HepG2 (cell line): ENCODE results near the gene GSTM4. TPM values are rescaled to one million over a fixed set of nuclear protein-coding genes. Genes with fewer than 3 reads are reported as not detected.

Experiments used
- FOSL1 ChIP-seq: sonication (generic); formaldehyde crosslinking; IDR thresholded peaks from 2 replicates; pipeline ENCODE4 v1.9.0; 2021; ENCODE audit warnings: missing genetic modification reagents, borderline replicate concordance
- GABPA ChIP-seq, 2 experiments: IDR thresholded peaks; 2 replicates each; pipeline ENCODE4 v1.6.1; 2011 to 2016; ENCODE audit warnings: low read depth in 2 of 2, low read length in 1 of 2, missing biosample characterization in 1 of 2, missing genetic modification characterization in 1 of 2
- MAFG ChIP-seq: sonication (generic); formaldehyde crosslinking; IDR thresholded peaks from 2 replicates; pipeline ENCODE4 v1.5.1; 2020; ENCODE audit warnings: mild to moderate bottlenecking, missing genetic modification reagents
- MIER3 ChIP-seq: IDR thresholded peaks from 2 replicates; pipeline ENCODE4 v1.6.1; 2016; ENCODE audit warnings: missing compliant biosample characterization, borderline replicate concordance
- NR2F2 ChIP-seq: IDR thresholded peaks from 2 replicates; pipeline ENCODE4 v1.6.1; 2012; ENCODE audit warnings: low read depth, inconsistent platforms, borderline replicate concordance
- POLR2AphosphoS2 ChIP-seq: IDR thresholded peaks from 2 replicates; pipeline ENCODE4 v1.6.1; 2011; ENCODE audit warnings: low read depth, low read length, improper control_type of control experiment
- RXRA ChIP-seq: sonication (generic); formaldehyde crosslinking; IDR thresholded peaks from 2 replicates; pipeline ENCODE4 v1.5.1; 2020; ENCODE audit warnings: missing genetic modification reagents
- SOX6 ChIP-seq, 2 experiments: fragments of 450-650 bp in 1 of 2; sonication (generic) in 1 of 2; formaldehyde crosslinking in 1 of 2; IDR thresholded peaks; 2 replicates each; pipeline versions ENCODE4 v1.4.0 to v1.6.1; 2017 to 2020; ENCODE audit warnings: antibody characterized with exemption in 1 of 2, mild to moderate bottlenecking in 1 of 2, missing genetic modification reagents in 1 of 2
- TEAD3 ChIP-seq: optimal IDR thresholded peaks from 2 replicates; pipeline ENCODE3; 2016; ENCODE audit warnings: borderline replicate concordance
- TOE1 ChIP-seq: sonication (generic); formaldehyde crosslinking; IDR thresholded peaks from 2 replicates; pipeline ENCODE4 v1.4.0; 2020; ENCODE audit warnings: mild to moderate bottlenecking, missing genetic modification reagents
- ZNF121 ChIP-seq: sonication (generic); formaldehyde crosslinking; IDR thresholded peaks from 2 replicates; pipeline ENCODE4 v1.5.0; 2020; ENCODE audit warnings: mild to moderate bottlenecking, missing genetic modification reagents
- ZNF230 ChIP-seq: sonication (generic); formaldehyde crosslinking; IDR thresholded peaks from 2 replicates; pipeline ENCODE4 v1.4.0; 2020; ENCODE audit warnings: mild to moderate bottlenecking, missing genetic modification reagents
- ZNF547 ChIP-seq: sonication (generic); formaldehyde crosslinking; IDR thresholded peaks from 2 replicates; pipeline ENCODE4 v1.5.1; 2020; ENCODE audit warnings: mild to moderate bottlenecking, missing genetic modification reagents
- ZSCAN29 ChIP-seq: sonication (generic); formaldehyde crosslinking; conservative IDR thresholded peaks from 2 replicates; pipeline ENCODE4 v1.4.0; 2020; ENCODE audit warnings: mild to moderate bottlenecking, missing genetic modification reagents
- ZSCAN30 ChIP-seq: sonication (generic); formaldehyde crosslinking; IDR thresholded peaks from 2 replicates; pipeline ENCODE4 v1.5.0; 2020; ENCODE audit warnings: mild to moderate bottlenecking, missing genetic modification reagents
- polyA plus RNA-seq, 8 experiments: library from polyadenylated mRNA; depleted of rRNA in 3 of 8; stranded (reverse) in 7 of 8; unstranded in 1 of 8; fragments of >200 nt; fragmentation: Illumina TruSeq in 4 of 8; extraction: Trizol in 4 of 8; gene quantifications; 2 replicates each; pipeline versions ENCODE4 v1.2.1 to v1.2.3, GENCODE V29; 2011 to 2016; ENCODE audit warnings: low read depth in 4 of 8, missing spikeins in 1 of 8, mixed read lengths in 1 of 8; ENCODE audit not compliant: insufficient read depth in 1 of 8
- total RNA-seq, 5 experiments: library from RNA; depleted of rRNA; stranded (reverse); fragments of >200 nt; fragmentation: Illumina TruSeq; extraction: Trizol; gene quantifications; 2 replicates each; pipeline ENCODE4 v1.2.3, GENCODE V29; 2016; ENCODE audit warnings: low read depth in 1 of 5
- TF ChIP-seq, protein P1 (sequence below): sonication (generic); formaldehyde crosslinking; IDR thresholded peaks from 2 replicates; pipeline ENCODE4 v1.4.0; 2020; ENCODE audit warnings: missing genetic modification reagents
- TF ChIP-seq, protein P2 (sequence below): sonication (generic); formaldehyde crosslinking; IDR thresholded peaks from 2 replicates; pipeline ENCODE4 v1.8.0; 2023; ENCODE audit warnings: mild to moderate bottlenecking, missing genetic modification reagents
- TF ChIP-seq, protein P3 (sequence below): sonication (generic); formaldehyde crosslinking; IDR thresholded peaks from 2 replicates; pipeline ENCODE4 v1.9.0; 2021; ENCODE audit warnings: missing genetic modification reagents, borderline replicate concordance
- TF ChIP-seq, protein P4 (sequence below): sonication (generic); formaldehyde crosslinking; IDR thresholded peaks from 2 replicates; pipeline ENCODE4 v1.4.0; 2020; ENCODE audit warnings: mild to moderate bottlenecking, missing genetic modification reagents

GSTM4 gene
- total and polyA plus RNA-seq, 2 of the 13 experiments (the other 11 are each of a cell fraction or from before 2014, with no cell fraction given) = 25.3 to 40.8 TPM

DNA sequence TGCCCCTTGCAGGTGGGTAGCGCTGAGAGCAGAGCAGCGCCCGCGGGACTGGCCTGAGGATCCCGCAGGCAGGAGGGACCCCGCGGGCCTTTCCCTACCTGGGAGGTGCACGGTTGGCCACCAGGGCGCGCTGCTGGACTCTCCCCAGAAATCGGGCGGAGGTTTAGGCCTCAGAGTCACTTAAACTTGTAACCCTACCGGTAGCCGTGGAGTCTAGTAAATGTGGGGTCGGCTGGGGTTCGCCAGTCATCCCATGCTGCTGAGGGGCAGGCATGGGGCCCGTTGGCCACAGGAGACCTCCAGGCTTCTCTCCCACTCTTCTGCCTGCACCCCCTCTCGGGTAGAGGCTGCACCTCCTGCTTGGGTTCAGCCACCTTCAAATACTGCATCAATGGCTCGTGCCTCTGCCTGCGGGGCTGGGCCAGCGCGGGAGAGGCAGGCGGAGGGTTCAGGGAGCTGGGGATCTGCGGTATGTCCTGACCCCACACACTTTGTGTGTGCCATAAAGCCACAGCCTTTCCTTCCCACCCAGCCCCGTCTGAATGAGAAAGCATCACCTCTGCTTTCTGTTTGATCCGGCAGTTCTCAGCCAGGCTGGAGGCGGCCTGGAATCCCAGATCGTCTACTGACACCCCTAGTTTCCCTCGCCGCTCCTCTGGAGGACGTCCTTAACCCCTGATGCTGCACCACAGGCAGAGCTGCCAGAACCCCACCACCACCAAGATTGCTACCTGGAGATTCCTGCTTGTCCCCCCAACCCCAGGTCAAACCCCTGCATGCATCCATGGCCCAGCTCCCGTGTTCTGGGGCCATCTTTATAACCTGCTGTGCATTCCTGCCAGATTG lies 12.3 kb upstream of the GSTM4 start (continued):
- TF ChIP-seq POLR2AphosphoS2 (no peak), SOX6 (IDR thresholded peaks at IDR 0.05) (no peak), SOX6 (CRISPR knock-in tag; IDR thresholded peaks at IDR 0.05) (peak; percentile 32; the same call in 1 of the 2 replicates), ZSCAN29 (CRISPR knock-in tag) (no peak), RXRA (peak; percentile 39; the same call in 1 of the 2 replicates), GABPA (IDR thresholded peaks at IDR 0.05; ENCODE audit: low read depth, low read length) (no peak), GABPA (CRISPR knock-in tag; IDR thresholded peaks at IDR 0.05; ENCODE audit: low read depth) (no peak), ZSCAN30 (no peak), MIER3 (CRISPR knock-in tag) (0 out of 2 replicates have a peak, but pooled peaks have one; percentile 21), ZNF547 (CRISPR knock-in tag) (no peak), NR2F2 (no peak), FOSL1 (no peak), ZNF230 (CRISPR knock-in tag) (0 out of 2 replicates have a peak, but pooled peaks have one; percentile 32), TEAD3 (no peak), ZNF121 (CRISPR knock-in tag) (no peak), MAFG (CRISPR knock-in tag) (no peak), TOE1 (CRISPR knock-in tag) (no peak)
- TF ChIP-seq, protein P1, sequence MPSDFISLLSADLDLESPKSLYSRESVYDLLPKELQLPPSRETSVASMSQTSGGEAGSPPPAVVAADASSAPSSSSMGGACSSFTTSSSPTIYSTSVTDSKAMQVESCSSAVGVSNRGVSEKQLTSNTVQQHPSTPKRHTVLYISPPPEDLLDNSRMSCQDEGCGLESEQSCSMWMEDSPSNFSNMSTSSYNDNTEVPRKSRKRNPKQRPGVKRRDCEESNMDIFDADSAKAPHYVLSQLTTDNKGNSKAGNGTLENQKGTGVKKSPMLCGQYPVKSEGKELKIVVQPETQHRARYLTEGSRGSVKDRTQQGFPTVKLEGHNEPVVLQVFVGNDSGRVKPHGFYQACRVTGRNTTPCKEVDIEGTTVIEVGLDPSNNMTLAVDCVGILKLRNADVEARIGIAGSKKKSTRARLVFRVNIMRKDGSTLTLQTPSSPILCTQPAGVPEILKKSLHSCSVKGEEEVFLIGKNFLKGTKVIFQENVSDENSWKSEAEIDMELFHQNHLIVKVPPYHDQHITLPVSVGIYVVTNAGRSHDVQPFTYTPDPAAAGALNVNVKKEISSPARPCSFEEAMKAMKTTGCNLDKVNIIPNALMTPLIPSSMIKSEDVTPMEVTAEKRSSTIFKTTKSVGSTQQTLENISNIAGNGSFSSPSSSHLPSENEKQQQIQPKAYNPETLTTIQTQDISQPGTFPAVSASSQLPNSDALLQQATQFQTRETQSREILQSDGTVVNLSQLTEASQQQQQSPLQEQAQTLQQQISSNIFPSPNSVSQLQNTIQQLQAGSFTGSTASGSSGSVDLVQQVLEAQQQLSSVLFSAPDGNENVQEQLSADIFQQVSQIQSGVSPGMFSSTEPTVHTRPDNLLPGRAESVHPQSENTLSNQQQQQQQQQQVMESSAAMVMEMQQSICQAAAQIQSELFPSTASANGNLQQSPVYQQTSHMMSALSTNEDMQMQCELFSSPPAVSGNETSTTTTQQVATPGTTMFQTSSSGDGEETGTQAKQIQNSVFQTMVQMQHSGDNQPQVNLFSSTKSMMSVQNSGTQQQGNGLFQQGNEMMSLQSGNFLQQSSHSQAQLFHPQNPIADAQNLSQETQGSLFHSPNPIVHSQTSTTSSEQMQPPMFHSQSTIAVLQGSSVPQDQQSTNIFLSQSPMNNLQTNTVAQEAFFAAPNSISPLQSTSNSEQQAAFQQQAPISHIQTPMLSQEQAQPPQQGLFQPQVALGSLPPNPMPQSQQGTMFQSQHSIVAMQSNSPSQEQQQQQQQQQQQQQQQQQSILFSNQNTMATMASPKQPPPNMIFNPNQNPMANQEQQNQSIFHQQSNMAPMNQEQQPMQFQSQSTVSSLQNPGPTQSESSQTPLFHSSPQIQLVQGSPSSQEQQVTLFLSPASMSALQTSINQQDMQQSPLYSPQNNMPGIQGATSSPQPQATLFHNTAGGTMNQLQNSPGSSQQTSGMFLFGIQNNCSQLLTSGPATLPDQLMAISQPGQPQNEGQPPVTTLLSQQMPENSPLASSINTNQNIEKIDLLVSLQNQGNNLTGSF = no peak
- TF ChIP-seq, protein P2, sequence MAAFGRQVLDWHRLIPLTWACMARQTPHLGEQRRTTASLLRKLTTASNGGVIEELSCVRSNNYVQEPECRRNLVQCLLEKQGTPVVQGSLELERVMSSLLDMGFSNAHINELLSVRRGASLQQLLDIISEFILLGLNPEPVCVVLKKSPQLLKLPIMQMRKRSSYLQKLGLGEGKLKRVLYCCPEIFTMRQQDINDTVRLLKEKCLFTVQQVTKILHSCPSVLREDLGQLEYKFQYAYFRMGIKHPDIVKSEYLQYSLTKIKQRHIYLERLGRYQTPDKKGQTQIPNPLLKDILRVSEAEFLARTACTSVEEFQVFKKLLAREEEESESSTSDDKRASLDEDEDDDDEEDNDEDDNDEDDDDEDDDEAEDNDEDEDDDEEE (CRISPR knock-in tag) = peak; percentile 73; the same call in 1 of the 2 replicates
- TF ChIP-seq, protein P3, sequence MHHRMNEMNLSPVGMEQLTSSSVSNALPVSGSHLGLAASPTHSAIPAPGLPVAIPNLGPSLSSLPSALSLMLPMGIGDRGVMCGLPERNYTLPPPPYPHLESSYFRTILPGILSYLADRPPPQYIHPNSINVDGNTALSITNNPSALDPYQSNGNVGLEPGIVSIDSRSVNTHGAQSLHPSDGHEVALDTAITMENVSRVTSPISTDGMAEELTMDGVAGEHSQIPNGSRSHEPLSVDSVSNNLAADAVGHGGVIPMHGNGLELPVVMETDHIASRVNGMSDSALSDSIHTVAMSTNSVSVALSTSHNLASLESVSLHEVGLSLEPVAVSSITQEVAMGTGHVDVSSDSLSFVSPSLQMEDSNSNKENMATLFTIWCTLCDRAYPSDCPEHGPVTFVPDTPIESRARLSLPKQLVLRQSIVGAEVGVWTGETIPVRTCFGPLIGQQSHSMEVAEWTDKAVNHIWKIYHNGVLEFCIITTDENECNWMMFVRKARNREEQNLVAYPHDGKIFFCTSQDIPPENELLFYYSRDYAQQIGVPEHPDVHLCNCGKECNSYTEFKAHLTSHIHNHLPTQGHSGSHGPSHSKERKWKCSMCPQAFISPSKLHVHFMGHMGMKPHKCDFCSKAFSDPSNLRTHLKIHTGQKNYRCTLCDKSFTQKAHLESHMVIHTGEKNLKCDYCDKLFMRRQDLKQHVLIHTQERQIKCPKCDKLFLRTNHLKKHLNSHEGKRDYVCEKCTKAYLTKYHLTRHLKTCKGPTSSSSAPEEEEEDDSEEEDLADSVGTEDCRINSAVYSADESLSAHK (CRISPR knock-in tag) = no peak
- TF ChIP-seq, protein P4, sequence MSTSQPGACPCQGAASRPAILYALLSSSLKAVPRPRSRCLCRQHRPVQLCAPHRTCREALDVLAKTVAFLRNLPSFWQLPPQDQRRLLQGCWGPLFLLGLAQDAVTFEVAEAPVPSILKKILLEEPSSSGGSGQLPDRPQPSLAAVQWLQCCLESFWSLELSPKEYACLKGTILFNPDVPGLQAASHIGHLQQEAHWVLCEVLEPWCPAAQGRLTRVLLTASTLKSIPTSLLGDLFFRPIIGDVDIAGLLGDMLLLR (CRISPR knock-in tag) = no peak
